ENCODE measurements around the gene AUP1.
"Not testable (repeated sequence)": the region's sequence is repeated elsewhere in the genome, so short reads cannot be mapped to it uniquely, and the experiment has no call there.

The AUP1 gene

DNA sequence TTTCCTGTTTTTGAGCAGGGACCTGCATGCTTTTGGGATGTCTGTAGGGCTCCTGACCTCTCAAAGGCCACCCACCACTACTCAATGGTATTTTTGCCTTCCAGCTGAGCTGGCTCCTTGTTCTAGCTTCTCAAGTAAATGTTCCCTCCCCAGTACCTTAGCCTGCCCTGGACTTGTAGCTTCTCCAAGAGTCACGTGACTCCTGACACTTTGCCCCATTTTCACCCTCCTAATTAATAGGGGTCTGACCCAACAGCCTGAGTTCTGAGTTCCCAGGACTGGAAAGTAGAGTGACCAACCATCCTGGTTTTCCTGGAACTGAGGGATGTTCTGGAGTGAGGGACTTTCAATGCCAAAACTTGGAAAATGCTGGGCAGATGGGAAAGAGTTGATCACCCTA, 34.1 kb downstream of the AUP1 start:
- no peak for DNase-seq

- no peak for DNase-seq
Observed at GRCh38 chr2:74493546-74493945, 36.0 kb downstream of the AUP1 start.

- no peak for DNase-seq
Observed at GRCh38 chr2:74491648-74492544, 37.6 kb downstream of the AUP1 start.

DNA sequence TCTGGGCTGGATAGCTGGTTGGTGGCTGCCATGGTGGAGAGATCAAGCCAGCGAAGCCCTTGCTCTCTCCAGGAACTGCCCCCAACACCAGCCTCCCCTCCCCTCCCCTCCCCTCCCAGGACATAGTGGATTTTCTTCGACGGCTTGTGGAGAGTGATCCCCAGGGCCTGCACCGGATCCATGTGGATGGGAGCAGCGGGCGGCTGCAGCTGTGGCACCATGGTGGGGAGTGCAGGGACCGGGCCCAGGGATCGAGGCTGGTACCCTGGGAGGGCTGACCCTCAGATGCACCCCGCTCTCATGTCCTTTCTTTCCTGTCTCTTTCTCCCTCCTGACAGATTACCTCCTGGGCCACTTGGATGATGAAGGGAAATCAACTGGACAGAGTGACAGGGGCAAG, 39.6 kb downstream of the AUP1 start:
- DNase-seq = no peak

GRCh38 chr2:74488643-74489481, 40.6 kb downstream of the AUP1 start:
- DNase-seq = no peak

DNA sequence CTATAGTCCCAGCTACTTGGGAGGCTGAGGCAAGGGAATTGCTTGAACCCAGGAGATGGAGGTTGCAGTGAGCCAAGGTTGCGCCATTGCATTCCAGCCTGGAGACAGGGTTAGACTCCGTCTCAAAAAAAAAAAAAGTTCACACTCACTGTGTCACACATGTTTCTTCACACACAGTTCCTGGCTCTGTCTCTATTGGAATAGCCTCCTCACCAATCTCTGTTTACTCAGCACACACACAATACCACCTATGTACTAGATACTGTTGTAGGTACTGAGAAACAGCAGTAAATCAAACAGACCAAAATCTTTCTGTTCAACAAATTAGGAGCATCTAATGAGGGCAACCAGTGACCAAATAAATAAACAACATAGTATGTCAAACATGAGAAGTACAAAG, 43.4 kb downstream of the AUP1 start:
- DNase-seq = no peak

DNA sequence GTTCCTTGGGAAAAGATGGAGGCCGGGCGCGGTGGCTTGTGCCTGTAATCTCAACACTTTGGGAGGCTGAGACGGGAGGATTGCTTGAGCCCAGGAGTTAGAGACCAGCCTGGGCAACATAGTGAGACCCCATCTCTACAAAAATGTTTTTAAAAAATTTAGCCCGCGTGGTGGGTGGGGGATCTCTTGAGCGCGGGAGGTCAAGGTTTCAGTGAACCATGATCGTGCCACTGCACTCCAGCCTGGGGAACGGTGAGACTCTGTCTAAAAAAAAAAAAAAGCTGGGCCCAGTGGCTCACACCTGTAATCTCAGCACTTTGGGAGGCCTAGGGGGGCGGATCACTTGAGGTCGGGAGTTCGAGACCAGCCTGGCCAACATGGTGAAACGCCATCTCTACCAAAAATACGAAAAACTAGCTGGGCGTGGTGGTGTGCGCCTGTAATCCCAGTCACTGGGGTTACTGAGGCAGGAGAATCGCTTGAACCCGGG, 45.8 kb downstream of the AUP1 start:
- not testable (repeated sequence) for DNase-seq

GRCh38 chr2:74482801-74483674, 46.5 kb downstream of the AUP1 start, which contains the start of the genes CCDC142 and TTC31:
CCDC142 (minus strand) TSS chr2:74482998; CDS start chr2:74482837, 161 bp downstream.
TTC31 (plus strand) TSS chr2:74483081; CDS start chr2:74483096, 15 bp downstream.
- DNase-seq = peak; percentile 96

DNA sequence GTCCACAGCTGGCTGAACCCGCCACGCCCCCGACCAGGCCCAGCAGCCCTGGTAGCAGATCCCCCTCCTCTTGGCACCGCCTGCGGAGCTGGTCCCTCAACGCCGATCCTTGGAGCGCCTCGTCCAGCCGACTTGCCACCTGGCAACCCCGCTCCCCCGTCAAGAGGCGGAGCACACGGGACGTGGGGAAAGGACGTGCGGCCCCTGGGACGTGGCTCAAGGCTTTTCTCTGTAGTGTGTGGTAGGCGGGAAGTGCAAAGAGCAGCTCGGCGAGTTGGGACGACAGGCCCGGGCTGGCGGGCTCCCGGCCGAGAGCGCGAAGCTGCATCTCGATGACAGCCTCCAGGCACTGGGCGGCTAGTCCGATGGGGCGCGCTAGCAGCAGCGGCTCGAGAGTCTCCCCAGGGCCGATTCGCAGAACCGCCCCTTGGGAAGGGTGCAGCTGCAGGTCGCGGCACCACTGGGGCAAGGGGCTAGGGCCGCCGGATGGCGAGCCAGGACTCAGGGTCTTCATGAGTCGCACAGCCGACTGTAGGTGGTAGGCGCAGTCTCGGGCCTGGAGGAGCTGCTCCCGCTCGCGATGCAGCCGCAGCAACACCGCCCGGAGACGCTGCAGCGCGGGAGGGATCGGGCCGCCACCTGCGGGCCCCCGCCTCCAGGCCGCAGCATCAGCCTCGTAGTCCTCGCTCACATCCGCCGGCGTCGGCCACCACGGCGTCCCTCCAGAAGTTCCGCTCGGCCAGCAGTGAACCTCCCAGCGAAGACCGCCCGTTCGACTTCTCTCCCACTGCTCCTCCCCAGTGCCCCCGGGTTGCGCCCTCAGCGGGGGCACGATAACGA, 47.3 kb downstream of the AUP1 start:
- DNase-seq = peak; percentile 84

GRCh38 chr2:74481431-74481830, 48.1 kb downstream of the AUP1 start:
- DNase-seq = no peak

Measured in activated effector memory CD4-positive, alpha-beta T cell treated with anti-CD3 and anti-CD28 coated beads, Interleukin-2, amount 50 U/mL, for 16 hours (primary cell).